Astrocyte (in vitro differentiated cells and primary cell): ENCODE measurements around the gene CA6.

ENCODE experiments used
- EZH2 ChIP-seq: IDR thresholded peaks from 2 replicates; pipeline ENCODE4 v1.6.1; 2012; ENCODE audit warnings: mild to moderate bottlenecking, low read length, inconsistent platforms; ENCODE audit not compliant: insufficient read depth
- TF ChIP-seq, protein P1 (sequence below): IDR thresholded peaks from 2 replicates; pipeline ENCODE4 v1.5.1; 2011; ENCODE audit warnings: low read depth, mild to moderate bottlenecking, inconsistent platforms, low read length, moderate library complexity; ENCODE audit not compliant: insufficient read depth

DNA sequence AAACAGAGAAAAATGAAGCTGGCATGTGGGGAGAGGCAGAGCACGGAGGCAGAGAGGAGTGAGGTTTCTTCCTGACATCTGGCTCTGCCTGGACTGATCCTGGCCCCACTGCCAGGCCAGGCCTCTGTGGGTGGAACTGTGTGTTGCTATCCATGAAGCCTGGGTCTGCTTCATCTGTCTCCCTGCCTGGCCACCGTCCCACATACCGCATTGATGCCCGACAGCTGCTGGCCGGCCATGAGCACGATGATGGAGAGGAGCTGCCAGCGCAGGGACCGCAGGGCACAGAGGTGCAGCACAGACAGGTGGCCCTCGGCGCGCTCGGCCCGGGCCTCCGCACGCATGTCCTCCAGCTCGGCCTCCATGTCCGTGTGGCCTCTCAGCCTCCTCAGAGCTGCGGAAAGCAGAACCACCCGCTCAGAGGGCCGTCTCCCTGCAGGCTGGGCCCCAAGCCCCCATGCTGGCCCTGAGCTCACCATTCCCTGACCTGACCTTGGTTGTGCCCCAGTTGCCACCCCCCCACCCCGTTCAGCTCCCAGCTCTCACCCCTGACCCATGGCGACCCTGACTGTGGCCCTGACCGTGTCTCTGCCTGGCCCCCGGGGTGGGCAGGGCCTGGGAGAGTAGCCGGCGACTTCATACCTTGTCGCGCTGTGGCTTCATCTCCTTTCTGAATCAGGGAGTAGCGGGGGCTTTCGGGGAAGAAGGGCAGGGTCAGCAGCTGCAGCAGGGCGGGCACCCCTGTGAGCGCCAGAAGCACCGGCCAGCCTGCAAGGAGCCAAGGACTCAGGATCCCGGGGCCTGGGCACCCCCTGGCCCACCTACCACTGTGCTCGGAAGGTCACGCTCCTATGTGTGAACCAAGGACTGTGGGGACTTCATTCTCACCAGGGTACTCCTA lies 69.1 kb downstream of the CA6 start:
- TF ChIP-seq, protein P1, sequence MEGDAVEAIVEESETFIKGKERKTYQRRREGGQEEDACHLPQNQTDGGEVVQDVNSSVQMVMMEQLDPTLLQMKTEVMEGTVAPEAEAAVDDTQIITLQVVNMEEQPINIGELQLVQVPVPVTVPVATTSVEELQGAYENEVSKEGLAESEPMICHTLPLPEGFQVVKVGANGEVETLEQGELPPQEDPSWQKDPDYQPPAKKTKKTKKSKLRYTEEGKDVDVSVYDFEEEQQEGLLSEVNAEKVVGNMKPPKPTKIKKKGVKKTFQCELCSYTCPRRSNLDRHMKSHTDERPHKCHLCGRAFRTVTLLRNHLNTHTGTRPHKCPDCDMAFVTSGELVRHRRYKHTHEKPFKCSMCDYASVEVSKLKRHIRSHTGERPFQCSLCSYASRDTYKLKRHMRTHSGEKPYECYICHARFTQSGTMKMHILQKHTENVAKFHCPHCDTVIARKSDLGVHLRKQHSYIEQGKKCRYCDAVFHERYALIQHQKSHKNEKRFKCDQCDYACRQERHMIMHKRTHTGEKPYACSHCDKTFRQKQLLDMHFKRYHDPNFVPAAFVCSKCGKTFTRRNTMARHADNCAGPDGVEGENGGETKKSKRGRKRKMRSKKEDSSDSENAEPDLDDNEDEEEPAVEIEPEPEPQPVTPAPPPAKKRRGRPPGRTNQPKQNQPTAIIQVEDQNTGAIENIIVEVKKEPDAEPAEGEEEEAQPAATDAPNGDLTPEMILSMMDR, result no peak
- no peak for TF ChIP-seq EZH2
